Progenitor cell of endocrine pancreas (in vitro differentiated cells): ENCODE results near the gene NEBL. TPM values are rescaled to one million over a fixed set of nuclear protein-coding genes. Genes with fewer than 3 reads are reported as not detected.
A peak's percentile ranks its signal among the peaks of the same experiment; 100 is the strongest.

Source experiments
- DNase-seq: peaks from one replicate; pipeline ENCODE4 v3.0.0; 2021; ENCODE audit warnings: low spot score; ENCODE audit not compliant: unreplicated experiment
- H3K27ac Mint-ChIP-seq: 2 replicates; pipeline ENCODE4 v1.8.0; 2021; ENCODE audit warnings: mild to moderate bottlenecking, moderate library complexity, mixed read lengths
- H3K27me3 Mint-ChIP-seq: 2 replicates; pipeline ENCODE4 v1.8.0; 2021; ENCODE audit warnings: mixed read lengths
- H3K36me3 Mint-ChIP-seq: 2 replicates; pipeline ENCODE4 v1.8.0; 2022; ENCODE audit warnings: mixed read lengths; ENCODE audit not compliant: insufficient read depth
- H3K4me1 Mint-ChIP-seq: 2 replicates; pipeline ENCODE4 v1.8.0; 2021; ENCODE audit warnings: low read depth, mixed read lengths
- H3K4me3 Mint-ChIP-seq: 2 replicates; pipeline ENCODE4 v1.8.0; 2021; ENCODE audit warnings: low read depth, mild to moderate bottlenecking, moderate library complexity, mixed read lengths
- H3K9me3 Mint-ChIP-seq: 2 replicates; pipeline ENCODE4 v1.8.0; 2021; ENCODE audit warnings: low read depth, mixed read lengths
- total RNA-seq: library from RNA; stranded (reverse); gene quantifications from 2 replicates; pipeline ENCODE4 v1.2.1, GENCODE V29; 2021
- TF ChIP-seq, protein P1 (sequence below): fragments of 200-600 bp; sonication (generic); IDR thresholded peaks from one replicate; pipeline ENCODE4 v1.5.0; 2021; ENCODE audit warnings: antibody characterized with exemption, mild to moderate bottlenecking; ENCODE audit not compliant: unreplicated experiment

NEBL gene
- total RNA-seq, 1 donor from 2014 or later, result 13.2 TPM

DNA sequence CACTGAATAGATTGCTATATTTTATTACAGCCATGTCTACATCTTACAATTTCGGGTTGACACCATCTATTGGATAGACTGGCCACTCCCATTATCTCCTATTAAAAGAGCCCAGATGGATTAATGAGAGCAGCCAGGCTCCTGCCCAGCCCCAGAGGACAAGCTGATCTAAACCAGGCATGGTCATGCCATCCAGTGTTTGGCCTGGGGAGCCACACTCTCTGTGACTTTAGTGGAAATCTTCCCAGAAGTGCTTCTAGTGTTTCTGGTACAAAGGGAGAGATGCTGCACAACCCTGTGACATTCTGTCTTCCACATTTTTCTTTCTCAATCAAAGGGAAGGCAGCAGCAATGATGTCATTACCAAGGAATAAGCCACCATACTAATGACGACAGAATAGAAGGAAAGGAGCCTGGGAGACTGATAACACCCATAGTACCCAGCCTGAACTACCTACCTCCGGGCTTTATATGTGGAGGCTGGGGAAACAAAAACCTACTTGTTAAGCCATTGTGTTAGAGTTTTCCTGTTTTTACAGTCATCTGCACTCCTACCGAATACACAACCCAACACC is 5.0 kb downstream of the NEBL start:
- peak overlapping the region; percentile 6 for H3K27ac Mint-ChIP-seq
- TF ChIP-seq, protein P1, sequence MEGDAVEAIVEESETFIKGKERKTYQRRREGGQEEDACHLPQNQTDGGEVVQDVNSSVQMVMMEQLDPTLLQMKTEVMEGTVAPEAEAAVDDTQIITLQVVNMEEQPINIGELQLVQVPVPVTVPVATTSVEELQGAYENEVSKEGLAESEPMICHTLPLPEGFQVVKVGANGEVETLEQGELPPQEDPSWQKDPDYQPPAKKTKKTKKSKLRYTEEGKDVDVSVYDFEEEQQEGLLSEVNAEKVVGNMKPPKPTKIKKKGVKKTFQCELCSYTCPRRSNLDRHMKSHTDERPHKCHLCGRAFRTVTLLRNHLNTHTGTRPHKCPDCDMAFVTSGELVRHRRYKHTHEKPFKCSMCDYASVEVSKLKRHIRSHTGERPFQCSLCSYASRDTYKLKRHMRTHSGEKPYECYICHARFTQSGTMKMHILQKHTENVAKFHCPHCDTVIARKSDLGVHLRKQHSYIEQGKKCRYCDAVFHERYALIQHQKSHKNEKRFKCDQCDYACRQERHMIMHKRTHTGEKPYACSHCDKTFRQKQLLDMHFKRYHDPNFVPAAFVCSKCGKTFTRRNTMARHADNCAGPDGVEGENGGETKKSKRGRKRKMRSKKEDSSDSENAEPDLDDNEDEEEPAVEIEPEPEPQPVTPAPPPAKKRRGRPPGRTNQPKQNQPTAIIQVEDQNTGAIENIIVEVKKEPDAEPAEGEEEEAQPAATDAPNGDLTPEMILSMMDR, result no peak

DNA sequence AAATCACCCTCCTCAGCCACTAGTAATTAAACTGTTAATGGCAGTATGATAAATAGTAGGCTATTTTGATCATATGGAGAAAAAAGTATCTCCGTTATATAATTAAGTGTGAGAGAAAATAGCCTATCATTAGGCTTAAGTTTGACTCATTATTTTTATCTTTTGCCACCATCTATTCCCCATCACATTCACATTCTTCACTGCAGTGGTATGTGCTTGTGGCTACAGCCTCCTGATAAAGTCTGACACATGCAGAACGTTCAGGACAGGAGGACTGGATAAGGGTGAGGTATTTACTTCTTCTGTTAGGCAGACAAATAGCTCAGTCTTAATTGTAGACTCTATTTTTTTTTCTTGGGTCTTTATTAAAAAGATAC is 5.8 kb downstream of the NEBL start:
- no peak for DNase-seq
- no peaks in the 10 kb centered on the region for H3K9me3 Mint-ChIP-seq
- no peaks in the 10 kb centered on the region for H3K27me3 Mint-ChIP-seq
- TF ChIP-seq, protein P1, result no peak
- no peak overlapping the region for H3K27ac Mint-ChIP-seq
- peaks cover 25% of the 10 kb centered on the region for H3K4me1 Mint-ChIP-seq
- no peaks in the 10 kb centered on the region for H3K36me3 Mint-ChIP-seq
- H3K4me3 Mint-ChIP-seq, result no peak overlapping the region

More for the DNA sequence above, 5.0 kb downstream of the NEBL start:
- H3K36me3 Mint-ChIP-seq, result no peaks in the 10 kb centered on the region
- DNase-seq, result no peak
- no peaks in the 10 kb centered on the region for H3K27me3 Mint-ChIP-seq
- H3K9me3 Mint-ChIP-seq, result no peaks in the 10 kb centered on the region
- H3K4me1 Mint-ChIP-seq, result peaks cover 25% of the 10 kb centered on the region
- H3K4me3 Mint-ChIP-seq, result no peak overlapping the region

GRCh38 chr10:20890491-20891337 is 6.4 kb downstream of the NEBL start:
- Mint-ChIP-seq H3K27me3 (no peaks in the 10 kb centered on the region), H3K4me3 (no peak overlapping the region), H3K9me3 (no peaks in the 10 kb centered on the region), H3K36me3 (no peaks in the 10 kb centered on the region), H3K27ac (no peak overlapping the region), H3K4me1 (peaks cover 25% of the 10 kb centered on the region)
- no peak for DNase-seq
- TF ChIP-seq, protein P1, result no peak

GRCh38 chr10:20890009-20890408 is 7.1 kb downstream of the NEBL start:
- H3K27ac Mint-ChIP-seq, result no peak overlapping the region
- no peaks in the 10 kb centered on the region for H3K9me3 Mint-ChIP-seq
- no peaks in the 10 kb centered on the region for H3K27me3 Mint-ChIP-seq
- H3K4me1 Mint-ChIP-seq, result peaks cover 31% of the 10 kb centered on the region
- no peak for DNase-seq
- H3K4me3 Mint-ChIP-seq, result no peak overlapping the region
- TF ChIP-seq, protein P1, result no peak
- no peaks in the 10 kb centered on the region for H3K36me3 Mint-ChIP-seq

GRCh38 chr10:20888620-20889330 is 8.3 kb downstream of the NEBL start:
- Mint-ChIP-seq H3K27me3 (no peaks in the 10 kb centered on the region), H3K9me3 (no peaks in the 10 kb centered on the region), H3K36me3 (no peaks in the 10 kb centered on the region), H3K27ac (no peak overlapping the region), H3K4me1 (peaks cover 34% of the 10 kb centered on the region), H3K4me3 (no peak overlapping the region)
- TF ChIP-seq, protein P1, result no peak
- DNase-seq, result no peak
